Neural cell (in vitro differentiated cells): ENCODE data around the gene MPPED2. TPM values are rescaled to one million over a fixed set of nuclear protein-coding genes. Genes with fewer than 3 reads are reported as not detected.

ENCODE experiments used
- H2AFZ ChIP-seq: fragments of 200-600, 300-800 bp; sonication (generic), shearing (Covaris generic); 2 replicates; pipeline ENCODE4 v1.6.0; 2014; ENCODE audit warnings: low read depth, mild to moderate bottlenecking, antibody characterized with exemption, low read length, moderate library complexity
- H3F3A ChIP-seq: fragments of 200-600 bp; shearing (Covaris generic); 2 replicates; pipeline ENCODE4 v1.6.1; 2016; ENCODE audit warnings: mild to moderate bottlenecking, moderate library complexity, mixed read lengths, antibody characterized with exemption, low read length; ENCODE audit not compliant: insufficient read depth, poor library complexity, severe bottlenecking
- H3K27ac ChIP-seq: fragments of 200-600, 300-800 bp; sonication (generic), shearing (Covaris generic); 2 replicates; pipeline ENCODE4 v1.5.1; 2014; ENCODE audit warnings: mild to moderate bottlenecking, low read length, moderate library complexity
- H3K27me3 ChIP-seq: fragments of 300-800, 200-600 bp; sonication (generic), shearing (Covaris generic); 2 replicates; pipeline ENCODE4 v1.6.0; 2014; ENCODE audit warnings: mild to moderate bottlenecking, low read depth, low read length, moderate library complexity; ENCODE audit not compliant: insufficient read depth
- H3K36me3 ChIP-seq: fragments of 300-800, 200-600 bp; sonication (generic), shearing (Covaris generic); 2 replicates; pipeline ENCODE4 v1.5.1; 2014; ENCODE audit warnings: mild to moderate bottlenecking, antibody characterized with exemption, low read length, moderate library complexity; ENCODE audit not compliant: insufficient read depth
- H3K4me2 ChIP-seq: fragments of 300-800, 200-600 bp; sonication (generic), shearing (Covaris generic); 2 replicates; pipeline ENCODE4 v1.6.0; 2014; ENCODE audit warnings: mild to moderate bottlenecking, low read length
- H3K4me3 ChIP-seq: fragments of 300-800, 200-600 bp; sonication (generic), shearing (Covaris generic); 2 replicates; pipeline ENCODE4 v1.5.1; 2014; ENCODE audit warnings: mild to moderate bottlenecking, low read length, moderate library complexity
- H3K79me2 ChIP-seq: fragments of 200-600 bp; shearing (Covaris generic); replicated peaks from 2 replicates; pipeline ENCODE4 v1.6.0; 2014; ENCODE audit warnings: mild to moderate bottlenecking, low read length, moderate library complexity; ENCODE audit not compliant: insufficient read depth
- H3K9ac ChIP-seq: fragments of 300-800, 200-600 bp; sonication (generic), shearing (Covaris generic); 2 replicates; pipeline ENCODE4 v1.6.1; 2016; ENCODE audit warnings: mild to moderate bottlenecking, low read length, mixed read lengths
- H3K9me2 ChIP-seq: fragments of 200-600 bp; shearing (Covaris generic); 2 replicates; pipeline ENCODE4 v1.6.1; 2016; ENCODE audit warnings: mild to moderate bottlenecking, low read length, mixed read lengths; ENCODE audit not compliant: insufficient read depth
- H3K9me3 ChIP-seq: fragments of 200-600, 300-800 bp; sonication (generic), shearing (Covaris generic); 2 replicates; pipeline ENCODE4 v1.6.1; 2016; ENCODE audit warnings: mild to moderate bottlenecking, mixed run types, low read length, moderate library complexity, mixed read lengths
- H4K20me1 ChIP-seq: fragments of 200-600 bp; shearing (Covaris generic); 2 replicates; pipeline ENCODE4 v1.6.1; 2016; ENCODE audit warnings: mild to moderate bottlenecking, mixed run types; ENCODE audit not compliant: insufficient read depth
- CTCF ChIP-seq: fragments of 450-650 bp; IDR thresholded peaks from 2 replicates; pipeline ENCODE4 v1.5.1; 2014; ENCODE audit warnings: antibody characterized with exemption, mild to moderate bottlenecking, moderate library complexity; ENCODE audit not compliant: poor library complexity, severe bottlenecking
- EP300 ChIP-seq: fragments of 450-650 bp; conservative IDR thresholded peaks from 2 replicates; pipeline ENCODE4 v1.6.1; 2014; ENCODE audit warnings: antibody characterized with exemption, mild to moderate bottlenecking, moderate library complexity; ENCODE audit not compliant: poor library complexity, severe bottlenecking
- EZH2 ChIP-seq: fragments of 200-600, 300-800 bp; shearing (Covaris generic), sonication (generic); IDR thresholded peaks from 2 replicates; pipeline ENCODE4 v1.6.1; 2014; ENCODE audit warnings: antibody characterized with exemption, low read length, borderline replicate concordance, mild to moderate bottlenecking; ENCODE audit not compliant: insufficient read depth, poor library complexity, severe bottlenecking
- MXI1 ChIP-seq: fragments of 450-650 bp; conservative IDR thresholded peaks from 2 replicates; pipeline ENCODE4 v1.6.1; 2014; ENCODE audit warnings: antibody characterized with exemption, mild to moderate bottlenecking; ENCODE audit not compliant: poor library complexity, severe bottlenecking
- POLR2AphosphoS5 ChIP-seq: IDR thresholded peaks from 2 replicates; pipeline ENCODE4 v1.6.1; 2012
- RAD21 ChIP-seq: fragments of 450-650 bp; conservative IDR thresholded peaks from 2 replicates; pipeline ENCODE4 v1.6.1; 2014; ENCODE audit warnings: antibody characterized with exemption, mild to moderate bottlenecking, moderate library complexity
- REST ChIP-seq: IDR thresholded peaks from 2 replicates; pipeline ENCODE4 v1.6.1; 2012; ENCODE audit warnings: borderline replicate concordance
- SMC3 ChIP-seq: fragments of 450-650 bp; conservative IDR thresholded peaks from 2 replicates; pipeline ENCODE4 v1.6.1; 2014; ENCODE audit warnings: antibody characterized with exemption, mild to moderate bottlenecking, moderate library complexity; ENCODE audit not compliant: poor library complexity
- TAF1 ChIP-seq: IDR thresholded peaks from 2 replicates; pipeline ENCODE4 v1.6.1; 2012; ENCODE audit warnings: low read depth
- polyA plus RNA-seq: library from polyadenylated mRNA; depleted of rRNA; stranded (reverse); fragments of >200 nt; gene quantifications from 2 replicates; pipeline ENCODE4 v1.2.3, GENCODE V29; 2014

MPPED2 gene
- polyA plus RNA-seq, 1 donor from 2014 or later, result 99.7 TPM

- Histone ChIP-seq H3K27ac (no peak overlapping the region), H3K9ac (no peak overlapping the region), H3F3A (no peaks in the 10 kb centered on the region), H3K79me2 (peaks cover 4% of the 10 kb centered on the region), H3K4me3 (no peak overlapping the region), H3K4me2 (no peak overlapping the region), H3K9me3 (no peaks in the 10 kb centered on the region), H3K27me3 (no peaks in the 10 kb centered on the region), H3K36me3 (no peaks in the 10 kb centered on the region), H3K9me2 (no peaks in the 10 kb centered on the region), H2AFZ (no peak overlapping the region), H4K20me1 (no peaks in the 10 kb centered on the region)
- TF ChIP-seq RAD21, result no peak
- no peak for TF ChIP-seq SMC3
- no peak for TF ChIP-seq MXI1
- TF ChIP-seq EP300, result no peak
Measured at GRCh38 chr11:30432716-30433115, 153.4 kb downstream of the MPPED2 start.

- no peak overlapping the region for H3K27ac ChIP-seq
- H2AFZ ChIP-seq, result no peak overlapping the region
- H3K9ac ChIP-seq, result no peak overlapping the region
- H3K4me2 ChIP-seq, result no peak overlapping the region
- no peaks in the 10 kb centered on the region for H3K36me3 ChIP-seq
- H3F3A ChIP-seq, result no peaks in the 10 kb centered on the region
- H4K20me1 ChIP-seq, result no peaks in the 10 kb centered on the region
- no peak overlapping the region for H3K4me3 ChIP-seq
- H3K9me2 ChIP-seq, result no peaks in the 10 kb centered on the region
- H3K79me2 ChIP-seq, result peaks cover 4% of the 10 kb centered on the region
- H3K27me3 ChIP-seq, result no peaks in the 10 kb centered on the region
- no peaks in the 10 kb centered on the region for H3K9me3 ChIP-seq
- TF ChIP-seq RAD21, result no peak
- no peak for TF ChIP-seq MXI1
- no peak for TF ChIP-seq EZH2
- TF ChIP-seq CTCF, result no peak
- no peak for TF ChIP-seq SMC3
- no peak for TF ChIP-seq REST
- TF ChIP-seq POLR2AphosphoS5, result no peak
- no peak for TF ChIP-seq EP300
- TF ChIP-seq TAF1, result no peak
Measured at GRCh38 chr11:30432178-30432577, 154.0 kb downstream of the MPPED2 start.
